Neutrophil (primary cell): ENCODE results near the gene PITX3.

Experiments
- H3K27ac ChIP-seq: fragments of 200-600 bp; sonication (generic); 2 replicates; pipeline ENCODE4 v1.5.1; 2016; ENCODE audit warnings: mild to moderate bottlenecking, moderate library complexity
- H3K27me3 ChIP-seq: fragments of 200-600 bp; sonication (generic); 2 replicates; pipeline ENCODE4 v1.6.0; 2016; ENCODE audit warnings: mild to moderate bottlenecking
- H3K36me3 ChIP-seq: fragments of 200-600 bp; sonication (generic); 2 replicates; pipeline ENCODE4 v1.5.1; 2017
- H3K4me1 ChIP-seq, 2 experiments: fragments of 200-600 bp in 1 of 2; sonication (generic) in 1 of 2; 1 replicate in 1 of 2; 2 replicates in 1 of 2; pipeline versions ENCODE4 v1.5.1 to v1.6.1; 2013 to 2016; ENCODE audit warnings: low read depth in 1 of 2, low read length in 1 of 2, mild to moderate bottlenecking in 1 of 2, moderate library complexity in 1 of 2; ENCODE audit not compliant: control insufficient read depth in 1 of 2, insufficient read depth in 1 of 2
- H3K4me3 ChIP-seq, 2 experiments: fragments of 200-600 bp in 1 of 2; sonication (generic) in 1 of 2; 1 replicate in 1 of 2; 2 replicates in 1 of 2; pipeline ENCODE4 v1.5.1; 2013 to 2016; ENCODE audit warnings: low read depth in 1 of 2, low read length in 1 of 2, mild to moderate bottlenecking in 1 of 2, moderate library complexity in 1 of 2
- H3K9me3 ChIP-seq: fragments of 200-600 bp; sonication (generic); 2 replicates; pipeline ENCODE4 v1.5.1; 2016
- TF ChIP-seq, protein P1 (sequence below): fragments of 200-600 bp; sonication (generic); IDR thresholded peaks from 2 replicates; pipeline ENCODE4 v1.5.1; 2016; ENCODE audit warnings: antibody characterized with exemption

The PITX3 gene

DNA sequence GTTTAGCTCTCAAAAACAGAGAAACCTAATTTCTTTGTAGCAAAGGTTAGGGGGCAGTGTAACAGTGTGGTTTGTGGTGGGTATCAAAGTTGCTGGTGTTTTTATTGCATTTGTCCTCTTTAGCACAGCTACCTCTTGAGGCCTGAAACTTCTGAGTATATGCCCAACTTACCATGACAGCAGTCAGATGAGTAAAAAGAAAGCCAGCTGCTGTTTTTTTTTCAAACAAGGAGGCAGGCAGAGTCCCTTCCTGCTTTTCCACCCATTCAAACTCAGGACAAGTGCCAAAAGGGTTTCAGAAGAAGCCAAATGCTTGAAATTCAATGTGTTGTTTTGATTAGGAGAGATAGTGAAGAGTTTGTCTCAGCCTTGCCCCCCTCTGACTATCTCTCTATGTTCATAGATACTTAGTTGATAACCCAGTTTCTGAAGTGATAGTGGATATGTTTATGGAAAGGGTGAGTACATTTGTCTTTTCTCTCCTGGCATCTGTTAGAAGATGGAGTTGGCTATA is 27.1 kb upstream of the PITX3 start:
- H3K9me3 ChIP-seq: no peaks in the 10 kb centered on the region
- peaks cover 6% of the 10 kb centered on the region in 2 experiments for H3K4me1 ChIP-seq
- no peak overlapping the region for H3K4me3 ChIP-seq
- no peaks in the 10 kb centered on the region for H3K27me3 ChIP-seq
- H3K27ac ChIP-seq: no peak overlapping the region
- peaks cover 9% of the 10 kb centered on the region for H3K36me3 ChIP-seq
- TF ChIP-seq, protein P1, sequence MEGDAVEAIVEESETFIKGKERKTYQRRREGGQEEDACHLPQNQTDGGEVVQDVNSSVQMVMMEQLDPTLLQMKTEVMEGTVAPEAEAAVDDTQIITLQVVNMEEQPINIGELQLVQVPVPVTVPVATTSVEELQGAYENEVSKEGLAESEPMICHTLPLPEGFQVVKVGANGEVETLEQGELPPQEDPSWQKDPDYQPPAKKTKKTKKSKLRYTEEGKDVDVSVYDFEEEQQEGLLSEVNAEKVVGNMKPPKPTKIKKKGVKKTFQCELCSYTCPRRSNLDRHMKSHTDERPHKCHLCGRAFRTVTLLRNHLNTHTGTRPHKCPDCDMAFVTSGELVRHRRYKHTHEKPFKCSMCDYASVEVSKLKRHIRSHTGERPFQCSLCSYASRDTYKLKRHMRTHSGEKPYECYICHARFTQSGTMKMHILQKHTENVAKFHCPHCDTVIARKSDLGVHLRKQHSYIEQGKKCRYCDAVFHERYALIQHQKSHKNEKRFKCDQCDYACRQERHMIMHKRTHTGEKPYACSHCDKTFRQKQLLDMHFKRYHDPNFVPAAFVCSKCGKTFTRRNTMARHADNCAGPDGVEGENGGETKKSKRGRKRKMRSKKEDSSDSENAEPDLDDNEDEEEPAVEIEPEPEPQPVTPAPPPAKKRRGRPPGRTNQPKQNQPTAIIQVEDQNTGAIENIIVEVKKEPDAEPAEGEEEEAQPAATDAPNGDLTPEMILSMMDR: no peak

DNA sequence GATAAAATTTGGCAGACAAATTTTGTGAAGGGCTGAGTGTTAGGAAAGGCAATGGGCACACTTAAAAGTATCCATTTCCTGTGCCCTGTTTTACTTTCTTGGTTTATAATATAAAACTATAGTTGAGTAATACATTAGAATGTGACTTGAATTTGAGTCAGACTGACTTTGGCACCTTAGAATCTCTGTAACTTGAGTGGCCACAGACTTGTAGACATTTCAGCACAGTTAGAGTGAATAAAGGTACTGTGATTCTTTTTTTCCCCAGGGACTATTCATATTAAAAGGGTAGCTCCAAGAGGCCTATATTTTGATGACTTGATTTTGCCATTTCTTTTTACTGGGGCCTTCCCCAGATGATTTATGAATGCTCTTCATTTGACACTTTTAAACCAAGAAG is 26.4 kb upstream of the PITX3 start:
- Histone ChIP-seq H3K4me1 (peaks cover 6% of the 10 kb centered on the region in 2 experiments), H3K27ac (no peak overlapping the region), H3K27me3 (no peaks in the 10 kb centered on the region), H3K9me3 (no peaks in the 10 kb centered on the region), H3K4me3 (no peak overlapping the region), H3K36me3 (peaks cover 12% of the 10 kb centered on the region)
- TF ChIP-seq, protein P1: no peak

- Histone ChIP-seq H3K27me3 (no peaks in the 10 kb centered on the region), H3K9me3 (no peaks in the 10 kb centered on the region), H3K27ac (no peak overlapping the region), H3K36me3 (peaks cover 20% of the 10 kb centered on the region), H3K4me3 (no peak overlapping the region), H3K4me1 (peaks cover 6% of the 10 kb centered on the region in 2 experiments)
- TF ChIP-seq, protein P1: no peak
Measured at GRCh38 chr10:102266670-102267069, 25.4 kb upstream of the PITX3 start.

GRCh38 chr10:102264371-102264770 is 23.1 kb upstream of the PITX3 start:
- peaks cover 5 to 6% of the 10 kb centered on the region in 2 experiments for H3K4me1 ChIP-seq
- H3K36me3 ChIP-seq: peaks cover 42% of the 10 kb centered on the region
- no peak overlapping the region for H3K4me3 ChIP-seq
- TF ChIP-seq, protein P1: no peak
- H3K27me3 ChIP-seq: no peaks in the 10 kb centered on the region
- H3K9me3 ChIP-seq: no peaks in the 10 kb centered on the region
- no peak overlapping the region for H3K27ac ChIP-seq

- peaks cover 48% of the 10 kb centered on the region for H3K36me3 ChIP-seq
- H3K27ac ChIP-seq: no peak overlapping the region
- H3K4me3 ChIP-seq: no peak overlapping the region
- H3K4me1 ChIP-seq: no peaks in the 10 kb centered on the region
- TF ChIP-seq, protein P1: no peak
- H3K27me3 ChIP-seq: no peaks in the 10 kb centered on the region
- no peaks in the 10 kb centered on the region for H3K9me3 ChIP-seq
Measured at GRCh38 chr10:102262744-102263370, 21.5 kb upstream of the PITX3 start.
